Activated naive CD4-positive, alpha-beta T cell treated with anti-CD3 and anti-CD28 coated beads, Interleukin-2, amount 50 U/mL, for 72 hours (primary cell): Measurements from ENCODE around the gene WWP2. TPM values are rescaled to one million over a fixed set of nuclear protein-coding genes. Genes with fewer than 3 reads are reported as not detected.
A peak's percentile ranks its signal among the peaks of the same experiment; 100 is the strongest.
"Not testable (repeated sequence)": the region's sequence is repeated elsewhere in the genome, so short reads cannot be mapped to it uniquely, and the experiment has no call there.

Experiments used
- ATAC-seq, 2 donors: fragments of 150-1000 bp; cut with Tn5 transposase; 2 replicates each; pipeline ENCODE4 v1.10.0; 2021; ENCODE audit warnings: mild to moderate bottlenecking in 2 of 2, moderate library complexity in 2 of 2
- DNase-seq, 2 donors: peaks; one replicate each; pipeline ENCODE4 v3.0.0; 2021 to 2022; ENCODE audit warnings: low spot score in 2 of 2
- H3K27ac Mint-ChIP-seq, 2 donors: one replicate each; pipeline ENCODE4 v1.8.0; 2022; ENCODE audit warnings: mild to moderate bottlenecking in 2 of 2, mixed read lengths in 2 of 2
- H3K36me3 Mint-ChIP-seq, 2 donors: one replicate each; pipeline ENCODE4 v1.8.0; 2022; ENCODE audit warnings: mixed read lengths in 2 of 2
- H3K9me3 Mint-ChIP-seq, 2 donors: one replicate each; pipeline ENCODE4 v1.8.0; 2022; ENCODE audit warnings: mixed read lengths in 2 of 2
- total RNA-seq, 2 donors: library from RNA; stranded (reverse); gene quantifications; one replicate each; pipeline ENCODE4 v1.2.3, GENCODE V29; 2022

Gene WWP2
- total RNA-seq, 2 donors from 2014 or later, result 48.2 to 51.9 TPM

DNA sequence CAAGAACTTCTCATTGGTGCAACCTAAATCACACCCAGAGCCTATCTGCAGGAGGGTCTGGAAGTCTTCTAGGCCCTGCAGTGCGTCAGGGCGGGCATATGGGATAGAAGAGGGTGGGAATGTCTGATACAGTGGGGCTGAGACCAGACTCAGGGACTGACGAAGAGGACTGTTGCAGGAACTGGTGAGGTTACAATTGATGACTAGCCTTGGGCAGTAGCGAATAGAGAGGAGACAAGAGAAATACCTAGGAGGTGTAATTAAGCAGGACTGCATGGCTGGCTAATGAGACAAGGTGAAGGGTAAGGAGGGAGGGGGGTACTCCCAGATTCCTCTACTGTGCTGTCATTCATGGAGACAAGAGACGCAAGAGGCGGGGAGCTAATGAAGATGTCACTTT is 91.3 kb downstream of the WWP2 start:
- Mint-ChIP-seq H3K9me3 (no peaks in the 10 kb centered on the region), H3K36me3 (no peaks in the 10 kb centered on the region), H3K27ac (no peak overlapping the region)
- ATAC-seq (no peak), DNase-seq (no peak)

GRCh38 chr16:69854776-69855175 is 92.6 kb downstream of the WWP2 start:
- H3K27ac Mint-ChIP-seq, H3K36me3 Mint-ChIP-seq: not testable (repeated sequence)

GRCh38 chr16:69855592-69855991 is 93.5 kb downstream of the WWP2 start:
- Mint-ChIP-seq H3K9me3 (no peaks in the 10 kb centered on the region), H3K27ac (peak overlapping the region in 1 of 2 donors; percentile 43), H3K36me3 (no peaks in the 10 kb centered on the region)
- DNase-seq (no peak), ATAC-seq (no peak)

More at GRCh38 chr16:69854776-69855175, 92.6 kb downstream of the WWP2 start:
- DNase-seq, ATAC-seq, H3K9me3 Mint-ChIP-seq: not testable (repeated sequence)

GRCh38 chr16:69858191-69859104 is 96.3 kb downstream of the WWP2 start:
- peak overlapping the region in 1 of 2 donors; percentile 54 for H3K27ac Mint-ChIP-seq
- DNase-seq, result no peak
- ATAC-seq, result no peak
- no peaks in the 10 kb centered on the region for H3K36me3 Mint-ChIP-seq
- no peaks in the 10 kb centered on the region for H3K9me3 Mint-ChIP-seq

GRCh38 chr16:69859105-69859989 is 97.2 kb downstream of the WWP2 start:
- ATAC-seq (no peak), DNase-seq (no peak)
- peak overlapping the region; percentile 54 to 69 for H3K27ac Mint-ChIP-seq
- H3K9me3 Mint-ChIP-seq, result no peaks in the 10 kb centered on the region
- H3K36me3 Mint-ChIP-seq, result no peaks in the 10 kb centered on the region

DNA sequence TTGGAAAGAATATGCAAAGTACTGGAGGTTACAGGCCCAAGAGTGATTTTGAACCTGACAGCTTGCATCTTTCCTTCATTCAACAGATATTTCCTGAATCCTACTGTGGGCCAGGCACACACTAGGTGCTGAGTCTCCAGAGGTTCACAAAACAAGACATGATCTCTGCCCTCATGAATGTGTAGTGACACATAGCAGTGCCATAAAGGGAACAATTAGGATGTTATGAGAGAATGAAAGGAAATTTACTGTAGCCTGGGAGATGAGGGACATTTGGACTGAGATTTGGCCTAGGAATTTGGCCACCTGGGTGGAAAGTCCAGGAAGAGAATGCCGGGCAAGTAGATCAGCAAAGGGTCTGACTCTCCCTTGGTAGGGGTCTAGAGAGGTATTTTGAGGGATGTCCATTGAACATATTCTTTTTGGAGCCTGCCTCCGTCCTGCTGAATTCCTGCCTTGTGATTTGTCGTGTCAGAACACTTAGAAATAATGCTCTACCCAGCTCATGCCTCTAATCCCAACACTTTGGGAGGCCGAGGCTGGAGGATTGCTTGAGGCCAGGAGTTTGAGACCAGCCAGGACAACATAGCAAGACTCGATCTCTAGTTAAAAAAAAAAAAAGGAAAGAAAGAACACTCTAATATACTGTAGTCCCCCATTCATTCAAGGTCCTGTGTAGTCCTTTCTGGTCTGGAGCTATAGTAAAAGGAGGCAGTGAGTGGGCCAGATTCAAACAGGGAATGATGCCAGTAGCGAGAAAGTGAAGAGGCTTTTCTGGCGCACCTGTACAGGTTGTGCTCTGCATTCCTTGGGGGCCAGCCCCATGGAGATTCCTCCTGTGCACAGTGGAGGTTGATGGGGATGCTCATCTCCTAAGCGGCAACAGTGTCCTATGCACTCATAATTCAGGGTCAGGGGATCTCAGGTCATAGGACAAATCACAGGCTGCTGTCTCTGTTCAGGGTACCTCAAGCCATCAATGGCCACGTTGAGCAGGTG is 98.4 kb downstream of the WWP2 start:
- no peak for DNase-seq
- H3K36me3 Mint-ChIP-seq, result no peaks in the 10 kb centered on the region
- peak overlapping the region in 1 of 2 donors; percentile 83 for H3K27ac Mint-ChIP-seq
- no peaks in the 10 kb centered on the region for H3K9me3 Mint-ChIP-seq
- no peak for ATAC-seq

DNA sequence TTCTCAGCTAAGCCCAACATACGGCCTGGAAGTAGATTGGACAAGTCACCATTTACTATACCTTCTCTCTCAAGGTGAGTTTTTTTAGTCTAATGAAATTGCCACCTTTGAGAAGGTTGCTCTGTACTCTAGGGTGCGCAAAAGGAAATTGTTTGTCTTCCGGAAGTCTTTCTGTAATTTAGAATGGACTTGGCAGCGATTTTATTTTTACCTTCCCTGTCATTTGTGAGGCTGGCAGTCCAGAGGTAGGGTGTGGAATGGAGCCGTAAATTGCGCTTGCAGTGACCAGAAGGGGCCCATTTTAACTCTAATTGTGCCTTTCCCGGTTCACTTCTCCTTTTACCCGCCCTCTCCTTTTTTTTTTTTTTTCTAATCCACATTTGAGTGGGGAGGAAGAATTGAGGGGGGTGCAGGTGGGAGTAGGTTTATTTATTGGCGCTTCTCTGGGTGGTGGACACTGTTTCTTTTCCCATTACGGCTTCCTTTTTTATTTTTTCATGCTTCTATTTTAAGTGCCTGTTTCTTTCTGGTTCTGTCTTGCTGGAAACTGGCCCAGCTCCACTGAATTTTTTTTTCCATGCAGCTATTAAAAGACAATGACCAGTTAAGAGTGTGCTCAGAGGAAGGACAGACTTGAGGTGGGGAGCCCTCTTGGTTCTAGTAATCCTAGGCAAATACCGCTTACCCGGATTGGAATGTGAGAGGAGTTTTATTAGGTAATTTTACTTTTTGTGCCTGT is 99.3 kb downstream of the WWP2 start:
- Mint-ChIP-seq H3K27ac (no peak overlapping the region), H3K9me3 (no peaks in the 10 kb centered on the region), H3K36me3 (no peaks in the 10 kb centered on the region)
- no peak for DNase-seq
- no peak for ATAC-seq

DNA sequence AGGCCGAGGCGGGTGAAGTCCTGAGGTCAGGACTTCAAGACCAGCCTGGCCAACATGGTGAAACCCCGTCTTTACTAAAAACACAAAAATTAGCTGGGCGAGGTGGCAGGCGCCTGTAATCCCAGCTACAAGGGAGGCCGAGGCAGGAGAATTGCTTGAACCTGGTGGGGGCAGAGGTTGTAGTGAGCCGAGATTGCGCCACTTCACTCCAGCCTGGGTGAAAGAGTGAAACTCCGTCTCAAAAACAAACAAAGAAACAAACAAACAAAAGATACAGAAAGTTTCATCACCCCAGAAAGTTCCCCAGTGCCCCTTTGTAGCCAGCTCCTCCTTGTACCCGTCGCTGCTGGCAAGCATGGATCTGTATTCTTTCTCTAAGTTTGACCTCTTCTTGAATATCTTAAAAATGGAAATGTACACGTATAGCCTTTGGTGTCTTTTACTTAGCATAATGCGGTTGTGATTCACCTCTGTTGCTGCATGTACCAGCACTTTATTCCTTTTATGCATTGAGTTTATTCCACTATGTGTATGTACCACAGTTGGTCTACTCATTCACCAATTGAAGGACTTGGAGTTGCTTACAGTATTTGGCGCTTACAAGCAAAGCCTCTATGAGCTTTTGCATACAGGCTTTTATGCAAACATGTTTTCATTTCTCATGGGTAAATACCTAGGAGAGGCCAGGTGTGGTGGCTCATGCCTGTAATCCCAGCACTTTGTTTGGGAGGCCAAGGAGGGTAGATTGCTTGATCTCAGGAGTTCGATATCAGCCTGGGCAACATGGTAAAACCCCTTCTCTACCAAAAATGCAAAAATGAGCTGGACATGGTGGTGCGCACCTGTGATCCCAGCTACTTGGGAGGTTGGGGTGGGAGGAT is 101.5 kb downstream of the WWP2 start:
- ATAC-seq (no peak), DNase-seq (no peak)
- Mint-ChIP-seq H3K27ac (no peak overlapping the region), H3K36me3 (no peaks in the 10 kb centered on the region), H3K9me3 (no peaks in the 10 kb centered on the region)

GRCh38 chr16:69865701-69866100 is 103.6 kb downstream of the WWP2 start:
- no peaks in the 10 kb centered on the region for H3K36me3 Mint-ChIP-seq
- ATAC-seq (no peak), DNase-seq (no peak)
- H3K9me3 Mint-ChIP-seq, result no peaks in the 10 kb centered on the region
- peak overlapping the region in 1 of 2 donors; percentile 86 for H3K27ac Mint-ChIP-seq

- H3K27ac Mint-ChIP-seq, result no peak overlapping the region
- H3K9me3 Mint-ChIP-seq, result no peaks in the 10 kb centered on the region
- H3K36me3 Mint-ChIP-seq, result peaks cover 0 to 5% of the 10 kb centered on the region in 2 donors
- DNase-seq (no peak), ATAC-seq (no peak)
These were observed 105.8 kb downstream of the WWP2 start for GRCh38 chr16:69867784-69868560.

DNA sequence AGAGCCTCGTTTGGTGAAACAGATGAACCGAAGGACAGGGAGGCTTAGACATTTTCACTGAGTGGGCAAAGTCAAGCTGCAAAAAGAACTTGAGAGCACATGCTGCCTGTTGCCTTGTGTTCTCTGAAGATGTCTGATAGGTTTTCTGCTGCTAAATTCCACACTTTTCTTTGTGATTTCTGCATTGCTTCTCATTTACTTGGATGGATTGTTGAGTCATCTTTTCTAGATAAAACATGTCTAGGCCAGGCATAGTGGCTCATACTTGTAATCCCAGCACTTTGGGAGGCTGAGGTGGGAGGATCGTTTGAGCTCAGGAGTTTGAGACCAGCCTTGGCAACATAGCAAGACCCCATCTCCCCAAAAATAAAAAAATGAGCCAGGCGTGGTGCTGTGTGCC is 108.6 kb downstream of the WWP2 start:
- H3K36me3 Mint-ChIP-seq, result peaks cover 5 to 8% of the 10 kb centered on the region in 2 donors

GRCh38 chr16:69871708-69872107 is 109.6 kb downstream of the WWP2 start:
- DNase-seq (no peak), ATAC-seq (no peak)
- Mint-ChIP-seq H3K27ac (no peak overlapping the region), H3K36me3 (peaks cover 5 to 12% of the 10 kb centered on the region in 2 donors), H3K9me3 (no peaks in the 10 kb centered on the region)

More for the DNA sequence above, 108.6 kb downstream of the WWP2 start:
- ATAC-seq (no peak), DNase-seq (no peak)
- Mint-ChIP-seq H3K27ac (peak overlapping the region in 1 of 2 donors; percentile 60), H3K9me3 (no peaks in the 10 kb centered on the region)

- Mint-ChIP-seq H3K27ac (peak overlapping the region in 1 of 2 donors; percentile 44), H3K9me3 (no peaks in the 10 kb centered on the region), H3K36me3 (peaks cover 9 to 19% of the 10 kb centered on the region in 2 donors)
- ATAC-seq (no peak), DNase-seq (no peak)
These were observed 110.8 kb downstream of the WWP2 start for GRCh38 chr16:69872888-69873287.

GRCh38 chr16:69873783-69874182 is 111.7 kb downstream of the WWP2 start:
- Mint-ChIP-seq H3K36me3 (peaks cover 9 to 19% of the 10 kb centered on the region in 2 donors), H3K9me3 (no peaks in the 10 kb centered on the region), H3K27ac (no peak overlapping the region)
- no peak for ATAC-seq
- no peak for DNase-seq
